AG09309 (cell line): ENCODE data around the gene ATP10A.
A peak's percentile ranks its signal among the peaks of the same experiment; 100 is the strongest.

Experiments
- DNase-seq: peaks from one replicate; pipeline ENCODE4 v3.0.0-alpha.2; 2010; ENCODE audit warnings: low read depth
- H3K4me3 ChIP-seq: 2 replicates; pipeline ENCODE4 v1.5.1; 2011; ENCODE audit warnings: mild to moderate bottlenecking, low read depth, low read length, moderate library complexity; ENCODE audit not compliant: control insufficient read depth
- CTCF ChIP-seq: IDR thresholded peaks from 2 replicates; pipeline ENCODE4 v1.5.1; 2011; ENCODE audit warnings: mild to moderate bottlenecking, low read depth, low read length, inconsistent platforms; ENCODE audit not compliant: insufficient read depth, control insufficient read depth; ENCODE audit errors: missing control alignments

ATP10A gene

DNA sequence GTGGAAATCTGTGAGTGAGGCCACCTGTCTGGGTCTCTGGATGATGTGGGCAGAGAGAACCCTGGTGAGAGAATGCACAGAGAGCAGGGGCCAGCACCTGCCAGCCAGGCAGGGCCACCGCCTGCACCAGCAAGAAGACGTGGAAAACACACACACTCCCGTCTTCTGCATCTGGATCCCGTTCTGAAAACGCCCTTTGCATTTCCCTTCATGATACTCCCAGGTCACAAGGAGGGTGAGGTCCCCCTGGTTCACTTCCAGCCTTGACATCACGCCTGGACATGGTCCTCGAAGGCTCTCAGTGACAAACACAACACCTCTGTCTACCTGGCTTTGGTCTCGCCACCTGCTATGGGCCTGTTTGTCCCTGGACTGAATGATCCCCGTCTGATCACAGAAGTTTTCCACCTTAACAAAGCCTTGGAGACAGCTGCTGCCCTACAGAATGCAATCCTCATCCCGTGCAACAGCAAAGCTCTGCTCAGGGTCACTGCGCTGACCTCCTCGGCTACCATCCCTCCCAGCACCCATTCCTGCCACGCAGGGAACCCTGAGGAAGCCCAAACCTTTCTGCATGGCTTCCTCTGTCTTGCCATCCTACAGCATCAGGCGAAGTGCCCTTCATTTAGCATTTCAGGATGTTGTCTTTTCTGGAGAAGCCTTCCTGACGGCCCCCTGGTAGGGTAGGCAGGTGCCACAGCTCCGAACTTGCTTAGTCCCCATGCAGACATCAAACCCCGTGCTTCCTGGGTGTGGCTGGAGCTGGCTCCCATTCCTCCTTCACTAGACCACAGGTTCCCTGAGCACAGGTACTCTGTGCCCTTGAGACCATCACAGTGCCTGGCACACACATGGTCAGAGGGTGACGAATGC is 122.5 kb downstream of the ATP10A start:
- no peak for TF ChIP-seq CTCF
- DNase-seq, result no peak
- no peak overlapping the region for H3K4me3 ChIP-seq

DNA sequence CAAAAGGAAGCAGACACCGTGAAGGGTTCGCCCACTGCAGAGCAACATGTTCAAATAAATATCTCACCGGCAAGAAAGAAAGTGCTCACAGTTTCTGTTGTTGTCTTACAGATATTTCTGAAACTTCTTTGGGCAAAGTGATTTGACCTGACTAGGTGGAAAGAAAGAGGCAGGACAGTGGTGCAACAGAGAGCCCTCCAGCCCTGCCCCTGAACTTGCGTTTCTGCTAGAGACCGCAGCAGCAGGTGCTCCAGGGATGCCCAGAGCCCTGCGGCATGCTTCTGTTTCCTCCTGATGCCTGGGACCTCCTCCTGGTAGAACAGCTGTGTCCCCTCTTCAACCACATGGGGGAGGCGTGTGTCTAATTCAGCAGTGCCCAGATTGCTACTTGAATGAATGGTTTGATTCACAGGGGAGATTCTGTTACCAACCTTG is 123.4 kb downstream of the ATP10A start:
- DNase-seq, result no peak

GRCh38 chr15:25738171-25738965 is 124.8 kb downstream of the ATP10A start:
- H3K4me3 ChIP-seq, result no peak overlapping the region
- no peak for DNase-seq

More for the DNA sequence above, 123.4 kb downstream of the ATP10A start:
- TF ChIP-seq CTCF, result peak; percentile 64
- no peak overlapping the region for H3K4me3 ChIP-seq

DNA sequence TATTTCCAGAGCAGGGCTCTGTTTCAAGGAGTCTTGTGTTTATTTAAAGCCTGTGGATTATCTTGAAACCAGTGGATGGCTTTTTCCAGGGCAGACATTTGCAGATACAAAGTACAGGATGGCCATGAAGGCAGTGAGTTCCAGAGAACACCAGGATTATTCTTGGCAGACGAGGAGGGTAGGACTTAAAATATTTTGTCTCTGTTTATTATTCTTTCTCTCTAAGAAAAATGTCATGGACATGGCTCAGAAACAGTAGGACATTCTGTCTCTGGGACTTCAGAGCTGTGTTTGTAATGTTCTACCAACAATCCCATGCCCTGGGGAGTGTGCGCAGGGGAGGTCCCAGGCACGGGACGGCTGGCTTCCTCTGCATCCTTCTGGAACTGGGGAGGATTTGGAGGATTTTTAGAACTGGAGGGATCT is 125.9 kb downstream of the ATP10A start:
- DNase-seq, result no peak
- no peak overlapping the region for H3K4me3 ChIP-seq
- no peak for TF ChIP-seq CTCF

More at GRCh38 chr15:25738171-25738965, 124.8 kb downstream of the ATP10A start:
- no peak for TF ChIP-seq CTCF

- no peak overlapping the region for H3K4me3 ChIP-seq
- no peak for DNase-seq
- TF ChIP-seq CTCF, result no peak
These were observed 126.7 kb downstream of the ATP10A start for GRCh38 chr15:25736461-25736860.

GRCh38 chr15:25735550-25736384 is 127.4 kb downstream of the ATP10A start:
- H3K4me3 ChIP-seq, result no peak overlapping the region
- DNase-seq, result no peak
- TF ChIP-seq CTCF, result no peak
